ENCODE measurements around the gene MPL.

Gene MPL

DNA sequence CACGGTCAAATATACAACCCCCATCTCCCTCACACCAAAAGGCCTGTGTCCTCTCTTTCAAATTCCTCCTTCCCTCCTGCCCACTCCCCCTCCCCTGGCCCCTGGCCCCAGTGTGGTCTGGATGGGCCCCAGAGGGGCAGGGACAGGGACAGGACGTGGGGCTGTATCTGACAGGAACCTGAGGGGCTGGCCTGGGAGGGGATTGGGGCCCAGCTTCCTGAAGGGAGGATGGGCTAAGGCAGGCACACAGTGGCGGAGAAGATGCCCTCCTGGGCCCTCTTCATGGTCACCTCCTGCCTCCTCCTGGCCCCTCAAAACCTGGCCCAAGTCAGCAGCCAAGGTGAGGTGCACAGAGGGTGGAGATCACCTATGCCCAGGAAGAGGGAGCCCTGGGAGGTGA is at the start of gene MPL:
MPL (plus strand) TSS at position 231 of the 400 bp plus-strand sequence; CDS start at position 262, 31 bp downstream.
- no peak for DNase-seq

DNA sequence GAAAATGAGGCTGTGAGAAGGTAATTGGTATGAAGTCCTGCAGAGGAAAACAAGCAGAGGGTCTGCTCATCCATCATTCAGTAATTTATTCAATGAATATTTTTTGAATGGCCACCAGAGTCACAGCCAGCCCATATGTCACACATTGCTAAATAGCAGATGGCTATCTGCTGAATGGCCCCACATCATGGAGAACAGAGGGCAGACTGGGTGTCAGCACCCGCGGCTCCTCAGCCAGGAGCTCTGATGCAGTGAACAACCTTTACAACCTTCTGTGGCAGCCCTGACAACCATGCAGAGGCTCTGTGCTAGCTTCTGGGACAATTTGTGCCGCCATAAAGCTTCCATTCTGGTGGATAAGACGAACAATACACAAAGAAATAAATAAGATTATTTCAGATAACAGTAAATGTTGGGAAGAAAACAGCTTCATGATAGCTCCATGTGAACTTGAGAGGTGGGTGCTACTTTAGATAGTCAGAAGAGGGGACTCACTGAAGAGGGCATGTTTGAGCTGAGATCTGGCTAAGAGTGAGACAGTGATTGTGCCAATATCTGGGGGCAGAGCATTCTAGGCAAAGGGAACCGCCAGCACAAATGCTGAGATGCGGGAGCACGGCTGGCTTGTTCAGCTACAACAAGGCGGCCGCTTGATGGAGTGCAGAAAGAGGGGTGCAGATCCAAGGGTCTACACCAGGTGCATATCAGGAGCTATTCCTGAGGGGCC is 49.4 kb upstream of the MPL start:
- no peak for DNase-seq

DNA sequence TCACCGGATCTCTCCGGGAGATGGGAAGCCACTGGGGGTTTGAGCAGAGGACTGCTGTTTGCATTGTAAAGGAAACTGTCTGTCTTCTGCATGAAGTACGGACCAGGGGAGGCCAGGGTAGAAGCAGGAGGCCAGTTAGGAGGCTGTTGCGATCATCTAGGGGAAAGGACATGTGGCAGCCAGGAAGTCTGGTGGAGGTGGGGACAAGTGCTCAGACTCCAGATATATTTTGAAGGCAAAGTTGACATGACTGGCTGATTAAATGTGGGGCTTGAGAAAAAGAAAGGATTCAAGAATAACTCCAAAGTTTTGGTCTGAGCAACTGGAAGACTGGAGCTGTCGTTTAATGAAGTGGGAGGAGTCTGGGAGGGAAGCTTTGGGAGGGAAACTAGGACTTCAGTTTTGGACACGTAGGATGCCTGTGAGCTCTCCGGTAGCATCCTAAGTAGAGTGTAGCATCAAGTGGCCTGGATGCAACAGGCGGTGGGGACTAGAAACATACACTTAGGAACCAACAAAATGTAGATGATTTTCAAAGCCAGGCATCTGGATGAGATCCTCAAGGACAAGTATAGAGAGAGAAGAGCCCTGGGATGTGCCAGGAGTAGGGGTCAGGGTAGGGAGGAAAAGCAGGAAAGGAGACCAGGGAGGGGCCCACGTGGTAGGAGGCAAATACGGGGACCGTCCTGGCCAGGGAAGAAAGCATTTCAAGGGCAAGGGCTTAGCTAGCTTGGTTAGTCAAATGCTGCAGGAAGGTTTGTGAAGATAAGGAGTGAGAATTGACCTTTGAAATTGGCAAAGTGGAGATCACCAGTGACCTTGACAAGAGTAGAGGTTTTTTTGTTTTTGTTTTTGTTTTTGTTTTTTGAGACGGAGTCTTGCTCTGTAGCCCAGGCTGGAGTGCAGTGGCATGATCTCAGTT is 48.6 kb upstream of the MPL start:
- DNase-seq: no peak

DNA sequence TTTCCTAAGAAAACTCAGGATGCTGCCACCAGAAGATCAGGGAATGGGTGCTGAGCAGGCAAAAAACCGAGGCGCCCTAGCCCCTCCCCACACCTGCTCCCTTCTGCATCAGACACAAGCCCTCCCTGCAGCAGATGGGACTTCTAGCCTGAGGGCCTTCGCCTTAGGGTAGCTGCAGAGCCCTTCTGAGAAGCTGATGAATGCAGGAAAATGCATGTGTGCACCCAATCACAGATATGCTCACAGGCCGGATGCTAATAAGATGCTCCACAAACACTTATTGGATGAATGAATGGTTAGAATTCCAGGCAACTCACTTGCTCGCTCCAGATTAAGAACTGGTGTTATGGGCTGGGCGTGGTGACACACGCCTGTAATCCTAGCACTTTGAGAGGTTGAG is 45.4 kb upstream of the MPL start:
- DNase-seq: no peak

DNA sequence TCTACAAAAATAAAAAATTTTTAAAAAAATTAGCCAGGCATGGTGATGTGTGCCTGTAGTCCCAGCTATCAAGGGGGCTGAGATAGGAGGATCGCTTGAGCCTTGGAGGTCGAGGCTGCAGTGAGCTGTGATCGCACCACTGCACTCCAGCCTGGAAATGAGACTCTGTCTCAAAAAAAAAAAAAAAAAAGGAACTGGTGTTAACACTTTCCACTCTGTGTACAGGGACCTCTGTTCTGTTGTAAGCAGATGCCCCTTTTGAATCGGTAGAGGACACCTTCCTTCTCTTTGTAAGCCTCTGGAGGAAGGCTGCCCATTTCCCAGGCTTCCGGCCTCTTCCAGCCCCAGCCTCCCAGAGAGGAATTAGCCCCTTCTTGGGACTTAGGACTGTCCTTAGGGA is 44.9 kb upstream of the MPL start:
- no peak for DNase-seq

DNA sequence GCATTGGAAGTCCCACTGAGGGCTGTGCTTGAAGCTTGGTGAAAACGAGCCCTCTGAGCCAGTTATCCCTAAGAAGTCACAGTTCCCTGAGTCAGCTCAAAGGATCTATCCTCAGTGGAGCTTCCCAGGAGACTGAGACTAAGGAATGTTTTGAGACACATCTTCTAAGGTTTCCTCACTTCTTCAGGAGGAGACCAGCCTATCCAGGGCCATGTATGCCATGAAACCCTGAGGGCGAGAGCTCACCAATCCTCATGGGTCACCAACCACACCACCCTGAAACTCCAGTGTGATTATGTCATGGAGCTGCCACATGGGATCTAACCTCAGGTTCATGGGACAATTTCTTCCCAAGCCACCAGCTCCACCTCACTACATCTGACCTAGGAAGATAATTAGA is 44.4 kb upstream of the MPL start:
- no peak for DNase-seq

DNA sequence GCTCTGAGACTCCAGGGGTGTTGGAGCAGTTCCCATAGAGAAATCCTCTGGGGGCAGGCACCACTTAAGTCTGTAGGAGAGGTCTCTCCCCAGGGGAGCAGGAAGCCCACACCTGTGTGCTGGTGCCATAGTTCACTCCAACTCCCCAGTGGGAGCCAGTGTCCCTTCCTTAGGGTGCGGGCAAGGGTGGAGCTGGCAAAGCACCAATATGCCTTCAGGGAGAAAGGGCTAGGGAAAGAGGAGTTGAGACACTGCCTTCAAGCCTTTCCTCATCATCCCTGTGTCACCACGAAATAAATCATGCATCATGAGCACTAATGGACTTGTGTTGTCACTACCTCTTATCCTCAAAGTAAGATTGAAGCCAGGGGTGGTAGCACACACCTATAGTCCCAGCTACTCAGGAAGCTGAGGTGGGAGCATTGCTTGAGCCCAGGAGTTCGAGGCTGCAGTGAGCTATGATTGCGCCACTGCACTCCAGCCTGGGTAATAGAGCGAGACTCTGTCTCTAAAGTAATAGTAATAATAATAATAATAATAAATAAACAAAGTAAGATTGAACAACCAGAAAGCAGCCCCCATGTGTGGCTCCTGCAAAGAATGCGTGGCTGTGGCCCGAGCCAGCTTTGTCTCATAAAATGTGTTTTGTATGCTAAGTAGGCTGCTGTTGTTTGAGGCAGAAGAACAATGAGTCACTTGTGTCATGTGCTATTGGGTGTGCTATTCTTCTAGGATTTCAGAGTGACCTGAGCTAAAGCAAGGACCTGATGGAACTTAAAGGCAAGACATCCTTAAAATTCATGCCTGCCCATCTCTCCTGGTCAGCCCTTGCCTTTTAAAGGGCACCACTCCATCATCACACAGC is 43.5 kb upstream of the MPL start:
- DNase-seq: no peak

DNA sequence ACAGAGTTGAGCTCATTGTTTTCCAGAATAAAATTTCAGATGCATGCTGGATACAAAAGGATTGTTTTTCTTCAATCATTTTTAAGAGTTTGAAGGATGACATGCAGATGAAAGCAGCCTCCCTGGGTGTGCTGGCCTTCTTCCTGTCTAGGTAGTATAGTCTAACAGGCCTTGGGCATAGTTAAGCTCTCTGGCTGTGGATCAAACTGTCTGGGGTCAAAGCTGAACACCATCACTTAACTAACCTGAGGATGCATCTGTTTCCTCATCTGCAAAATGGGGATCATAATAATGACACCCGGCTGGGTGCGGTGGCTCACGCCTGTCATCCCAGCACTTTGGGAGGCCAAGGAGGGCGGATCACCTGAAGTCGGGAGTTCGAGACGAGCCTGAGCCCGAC is 42.9 kb upstream of the MPL start:
- DNase-seq: no peak

DNA sequence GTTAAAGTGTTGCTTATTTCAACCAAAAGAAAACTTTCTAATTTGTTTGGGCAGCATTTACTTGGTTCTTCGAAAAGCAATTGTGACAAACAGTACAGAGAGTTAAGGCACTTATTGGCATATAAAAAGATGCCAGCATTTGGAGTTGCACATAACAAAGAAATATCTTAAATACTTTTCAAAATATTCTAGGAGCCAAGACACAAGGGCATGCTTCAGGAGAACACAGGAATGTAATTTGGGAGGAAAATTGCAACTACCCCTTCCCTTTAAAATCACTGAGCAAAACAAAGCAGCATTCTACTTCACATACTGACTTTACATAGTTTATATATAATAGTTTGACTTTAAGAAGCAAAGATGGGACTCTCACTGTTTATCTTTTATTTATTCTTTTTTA is 41.4 kb upstream of the MPL start:
- DNase-seq: no peak

DNA sequence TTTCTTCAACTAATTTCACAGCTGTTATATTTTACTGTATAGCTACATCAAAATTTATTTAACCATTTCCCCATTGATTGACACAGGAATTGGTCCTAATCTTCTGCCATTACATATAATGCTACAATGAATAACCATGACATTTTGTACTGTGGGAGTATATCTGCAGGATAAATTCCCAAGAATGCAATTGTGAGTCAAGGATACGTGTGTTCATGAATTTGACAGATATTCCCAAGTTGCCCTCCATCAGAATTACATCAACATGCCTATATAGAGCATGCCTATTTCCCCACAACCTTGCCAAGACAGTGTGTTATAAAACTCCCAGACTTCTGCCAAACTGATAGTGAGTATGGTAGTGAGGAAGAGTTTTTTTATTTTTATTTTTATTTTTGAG is 39.6 kb upstream of the MPL start:
- DNase-seq: no peak

DNA sequence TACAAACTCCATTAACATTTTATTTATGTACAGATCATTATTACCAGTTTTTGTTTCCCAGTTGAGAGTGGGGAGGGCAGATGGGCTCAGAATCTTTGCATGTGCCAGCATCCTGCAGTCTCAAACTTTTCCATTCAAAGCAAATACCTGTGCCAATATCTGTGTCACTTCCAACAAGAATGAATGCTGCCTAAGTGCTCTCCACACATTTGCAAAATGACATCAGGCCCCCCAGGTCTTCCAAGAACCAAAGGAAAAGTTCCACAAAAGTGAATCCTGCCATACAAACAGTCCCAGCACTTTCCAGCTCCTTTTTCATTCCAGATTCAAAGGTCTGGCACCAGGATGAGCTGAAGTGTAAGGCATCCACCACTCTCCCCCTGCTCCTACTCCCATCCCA is 38.5 kb upstream of the MPL start:
- no peak for DNase-seq

DNA sequence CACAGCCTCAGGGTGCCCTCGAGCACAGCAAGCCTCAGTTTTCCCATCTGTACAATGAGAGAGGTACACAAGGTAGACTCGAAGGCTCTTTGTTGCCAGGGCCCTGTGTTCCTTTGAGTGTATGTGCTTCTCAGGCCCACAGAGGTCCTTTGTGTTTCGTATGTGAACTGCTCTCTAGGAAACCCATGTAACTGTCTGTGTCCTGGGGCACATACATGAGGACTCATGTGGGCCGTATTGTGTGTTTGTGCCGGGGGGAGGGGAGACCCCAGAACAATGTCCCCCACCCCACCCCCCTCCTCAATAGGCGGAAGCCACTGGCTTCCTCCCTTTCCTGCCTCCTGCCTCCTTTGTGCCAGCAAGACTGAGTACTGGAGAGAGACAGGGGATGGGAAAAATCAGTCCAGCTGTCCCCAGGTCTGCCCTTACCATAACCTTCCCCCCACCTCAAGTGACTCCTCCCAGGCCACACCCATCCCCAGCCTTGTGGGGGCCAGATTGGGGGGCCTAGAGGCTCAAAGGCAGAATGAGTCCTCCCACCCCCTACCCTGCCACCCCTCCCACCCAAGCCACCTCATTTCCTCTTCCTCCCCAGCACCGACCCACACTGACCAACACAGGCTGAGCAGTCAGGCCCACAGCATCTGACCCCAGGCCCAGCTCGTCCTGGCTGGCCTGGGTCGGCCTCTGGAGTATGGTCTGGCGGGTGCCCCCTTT is 37.1 kb upstream of the MPL start, which contains the start of gene TIE1:
TIE1 (plus strand) TSS at position 605 of the 717 bp plus-strand sequence; CDS start at position 695, 90 bp downstream.
- DNase-seq: no peak

DNA sequence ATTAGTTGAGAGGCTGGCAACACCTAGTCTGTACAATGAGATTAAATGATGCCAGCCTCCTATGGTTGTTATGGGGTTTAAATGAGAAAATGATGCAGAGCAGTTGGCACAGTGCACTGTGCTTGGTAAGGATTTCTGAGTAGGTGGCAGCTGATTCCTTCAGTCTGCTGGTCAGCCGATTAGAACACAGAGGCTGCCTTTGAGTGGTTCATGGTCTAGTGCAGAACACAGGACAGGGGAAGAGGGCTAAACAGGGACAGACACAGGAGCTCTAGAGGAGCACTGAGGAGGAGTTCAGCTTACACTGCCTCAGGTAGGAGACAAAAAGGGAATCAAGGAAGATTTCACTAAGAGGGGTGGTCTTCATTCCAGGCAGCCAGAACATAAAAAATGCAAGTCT is 35.4 kb upstream of the MPL start:
- no peak for DNase-seq

DNA sequence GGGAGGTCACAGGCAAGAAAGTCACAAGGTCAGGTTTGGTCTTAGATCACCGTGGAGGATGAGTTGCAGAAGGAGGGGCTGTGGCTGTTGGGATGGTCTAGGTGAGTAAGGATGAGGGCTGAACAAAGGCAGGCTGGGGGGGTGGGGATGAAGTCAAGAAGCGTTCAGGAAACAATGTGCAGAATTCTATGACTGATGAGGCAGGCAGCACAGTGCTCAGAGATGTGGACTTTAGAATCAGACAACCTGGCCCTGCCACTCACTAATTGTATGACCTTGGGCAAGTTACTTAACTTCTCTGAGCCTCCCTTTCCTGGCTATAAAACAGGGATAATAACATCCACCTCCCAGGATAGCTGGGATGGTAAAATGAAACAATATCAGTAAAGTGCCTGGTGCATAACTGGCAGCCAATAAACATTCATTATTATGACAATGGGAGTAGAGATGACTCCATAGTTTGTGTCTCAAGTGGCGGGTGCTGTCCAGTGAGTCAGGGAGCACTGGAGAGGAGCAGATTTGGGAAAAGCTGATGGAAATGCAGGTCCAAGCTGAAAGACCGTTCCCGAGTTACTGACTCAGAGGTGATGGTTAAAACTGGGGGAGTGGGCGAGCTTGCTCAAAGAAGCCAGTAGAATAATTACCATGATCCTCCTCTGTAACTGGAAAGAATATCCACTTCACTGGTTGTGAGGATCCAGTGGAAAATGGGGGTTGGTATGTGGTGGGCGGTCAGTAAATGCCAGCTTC is 34.7 kb upstream of the MPL start:
- DNase-seq: no peak

DNA sequence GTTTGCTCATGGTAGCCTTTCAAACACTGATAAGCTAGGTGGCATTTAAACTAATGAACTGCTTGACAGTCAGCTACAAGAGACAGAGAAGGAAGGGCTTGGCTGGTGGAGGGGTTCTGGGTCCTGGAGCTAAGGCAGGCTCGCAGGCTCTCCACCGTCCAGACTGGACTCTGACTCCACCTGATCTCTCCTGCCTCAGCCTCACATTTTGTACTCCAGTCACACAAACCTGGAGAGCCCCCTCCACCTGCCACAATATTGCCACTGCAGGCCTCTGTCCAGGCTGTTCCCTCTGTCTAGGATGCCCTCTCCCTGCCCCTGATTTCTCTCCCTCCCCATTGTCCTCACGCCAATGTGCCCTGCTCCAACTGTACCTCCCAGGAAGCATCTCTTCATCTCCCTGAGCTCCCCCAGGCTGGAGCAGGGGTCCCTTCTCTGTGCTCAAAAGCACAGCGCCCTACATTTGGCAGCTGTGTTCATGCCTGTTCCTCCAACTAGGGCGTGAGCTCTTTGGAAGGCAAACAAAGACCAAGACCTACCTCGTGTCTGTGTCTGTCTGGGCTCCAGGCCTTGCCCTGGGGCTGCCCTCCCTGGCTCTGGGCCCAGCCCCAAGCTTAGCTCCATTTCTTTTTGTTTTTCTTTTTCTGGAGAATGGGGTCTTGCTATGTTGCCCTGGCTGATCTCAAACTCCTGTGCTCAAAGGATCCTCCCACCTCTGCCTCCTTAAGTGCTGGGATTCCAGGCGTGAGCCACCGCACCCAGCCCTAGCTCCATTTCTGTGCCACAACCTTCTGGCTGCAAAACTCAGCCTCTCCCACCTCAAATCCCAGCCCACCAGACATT is 33.9 kb upstream of the MPL start:
- DNase-seq: no peak

DNA sequence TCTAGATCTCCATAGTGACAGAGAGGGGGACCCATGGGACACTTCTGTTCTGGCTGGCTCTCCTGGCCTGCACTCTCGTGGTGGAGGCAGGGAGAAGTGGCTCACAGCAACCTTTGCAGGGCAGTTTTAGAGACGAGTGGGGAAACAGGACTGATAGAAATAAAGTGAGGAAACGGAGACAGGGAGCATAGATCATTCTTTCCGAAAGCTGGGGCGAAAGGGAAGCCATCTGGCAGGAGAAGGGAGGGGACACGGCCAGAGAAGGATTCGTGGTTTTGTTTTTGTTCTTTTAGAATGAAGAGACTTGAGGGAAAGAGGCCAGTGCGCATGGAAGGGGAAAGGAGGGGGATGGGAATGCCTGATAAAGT is 33.3 kb upstream of the MPL start:
- DNase-seq: no peak

DNA sequence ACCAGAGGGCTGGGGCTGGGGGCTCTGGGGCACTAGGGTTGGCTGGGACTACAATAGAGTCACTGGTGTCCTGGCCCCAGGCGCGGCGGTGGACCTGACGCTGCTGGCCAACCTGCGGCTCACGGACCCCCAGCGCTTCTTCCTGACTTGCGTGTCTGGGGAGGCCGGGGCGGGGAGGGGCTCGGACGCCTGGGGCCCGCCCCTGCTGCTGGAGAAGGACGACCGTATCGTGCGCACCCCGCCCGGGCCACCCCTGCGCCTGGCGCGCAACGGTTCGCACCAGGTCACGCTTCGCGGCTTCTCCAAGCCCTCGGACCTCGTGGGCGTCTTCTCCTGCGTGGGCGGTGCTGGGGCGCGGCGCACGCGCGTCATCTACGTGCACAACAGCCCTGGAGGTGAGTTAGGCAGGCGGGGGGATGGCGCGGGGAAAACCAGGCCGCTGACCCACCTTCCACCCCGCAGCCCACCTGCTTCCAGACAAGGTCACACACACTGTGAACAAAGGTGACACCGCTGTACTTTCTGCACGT is 32.8 kb upstream of the MPL start:
- DNase-seq: no peak

DNA sequence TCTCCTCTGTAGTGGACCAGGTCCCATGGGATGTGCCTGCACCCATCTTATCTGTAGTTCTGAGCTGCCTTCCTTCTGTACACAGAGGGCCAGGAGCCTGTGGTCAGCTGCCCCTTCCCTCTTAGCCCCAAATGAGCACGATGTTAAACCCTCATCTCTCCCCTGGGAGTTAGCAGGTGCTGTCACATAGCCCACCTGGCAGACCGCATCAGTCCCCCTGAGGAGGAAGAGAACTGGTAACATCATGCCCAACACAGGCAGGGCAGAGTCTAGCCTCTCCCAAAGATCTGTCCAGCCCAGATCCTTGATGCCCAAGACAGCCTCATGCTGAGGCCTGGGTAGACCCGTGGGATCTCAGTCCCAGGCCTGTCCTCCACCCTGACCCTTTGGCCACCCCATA is 32.2 kb upstream of the MPL start:
- DNase-seq: no peak

DNA sequence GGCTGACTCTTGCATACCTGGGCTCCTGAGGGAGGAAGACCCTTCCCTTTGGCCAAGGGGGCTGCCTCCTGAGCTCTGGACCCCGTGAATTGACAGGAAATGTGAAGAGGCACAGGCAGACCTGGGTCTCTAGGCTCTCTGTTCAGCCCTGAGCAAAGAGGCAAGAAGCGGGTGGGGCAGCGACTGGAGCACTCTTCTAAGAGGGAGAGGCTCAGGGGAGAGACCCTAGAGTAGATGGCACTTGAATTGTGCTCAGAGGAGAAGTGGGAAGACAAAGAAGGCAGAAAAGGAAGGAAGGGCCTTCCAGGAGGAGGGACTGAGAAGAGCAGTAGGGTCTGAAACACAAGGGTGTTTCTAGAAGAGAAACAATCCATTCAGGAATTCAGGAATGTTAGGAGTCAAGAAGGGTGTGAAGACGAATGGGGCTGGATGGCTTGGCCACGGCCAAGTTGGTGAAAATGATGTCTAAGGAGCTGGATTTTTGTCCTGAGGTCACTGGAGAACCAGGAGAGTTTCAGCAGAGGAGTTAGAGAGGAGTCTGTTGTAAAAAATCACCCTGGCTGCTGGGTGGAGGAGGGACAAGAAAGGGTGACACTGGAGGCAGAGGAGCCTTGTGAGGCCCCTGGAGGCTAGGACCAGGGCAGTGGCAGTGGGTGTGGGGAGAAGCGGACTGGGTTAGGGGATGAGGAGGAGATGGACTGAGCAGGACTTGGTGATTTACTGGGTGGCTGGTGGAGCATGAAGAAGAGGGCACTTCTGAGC is 31.5 kb upstream of the MPL start:
- DNase-seq: no peak

Data from stimulated activated CD4-positive, alpha-beta T cell treated with anti-CD3 and anti-CD28 coated beads, Interleukin-2, amount 100 ng/mL, for 48 hours (primary cell).